ENCODE data around the gene IGSF21.

The IGSF21 gene

GRCh38 chr1:18064534-18064933, 43.1 kb upstream of the IGSF21 start:
- Mint-ChIP-seq H3K27me3 (ENCODE audit: low read depth) (peaks cover 67% of the 10 kb centered on the region), H3K36me3 (ENCODE audit: low read depth) (no peaks in the 10 kb centered on the region), H3K4me3 (no peak overlapping the region), H3K4me1 (no peaks in the 10 kb centered on the region), H3K27ac (no peak overlapping the region), H3K9me3 (peaks cover 2% of the 10 kb centered on the region)
- TF ChIP-seq CTCF (IDR thresholded peaks at IDR 0.05; ENCODE audit: unreplicated experiment in 3 of 3), result no peak

- no peak for TF ChIP-seq CTCF (IDR thresholded peaks at IDR 0.05; ENCODE audit: unreplicated experiment in 3 of 3)
- Mint-ChIP-seq H3K27ac (no peak overlapping the region), H3K27me3 (ENCODE audit: low read depth) (peaks cover 62% of the 10 kb centered on the region), H3K4me3 (no peak overlapping the region), H3K4me1 (no peaks in the 10 kb centered on the region), H3K9me3 (peaks cover 2% of the 10 kb centered on the region), H3K36me3 (ENCODE audit: low read depth) (no peaks in the 10 kb centered on the region)
Observed at GRCh38 chr1:18066576-18066975, 41.0 kb upstream of the IGSF21 start.

GRCh38 chr1:18069903-18070302, 37.7 kb upstream of the IGSF21 start:
- Mint-ChIP-seq H3K27ac (no peak overlapping the region), H3K4me1 (peaks cover 10% of the 10 kb centered on the region), H3K4me3 (no peak overlapping the region), H3K27me3 (ENCODE audit: low read depth) (peaks cover 66% of the 10 kb centered on the region), H3K36me3 (ENCODE audit: low read depth) (no peaks in the 10 kb centered on the region), H3K9me3 (no peaks in the 10 kb centered on the region)
- TF ChIP-seq CTCF (IDR thresholded peaks at IDR 0.05; ENCODE audit: unreplicated experiment in 3 of 3), result no peak

- H3K36me3 Mint-ChIP-seq (ENCODE audit: low read depth), result no peaks in the 10 kb centered on the region
- H3K4me1 Mint-ChIP-seq, result peaks cover 10% of the 10 kb centered on the region
- TF ChIP-seq CTCF (IDR thresholded peaks at IDR 0.05; ENCODE audit: unreplicated experiment in 3 of 3), result no peak
- no peaks in the 10 kb centered on the region for H3K9me3 Mint-ChIP-seq
- peaks cover 66% of the 10 kb centered on the region for H3K27me3 Mint-ChIP-seq (ENCODE audit: low read depth)
- H3K27ac Mint-ChIP-seq, result peak overlapping the region in 1 of 3 experiments; percentile 8
- peak overlapping the region in 1 of 3 experiments; percentile 2 for H3K4me3 Mint-ChIP-seq
Observed at GRCh38 chr1:18072066-18072465, 35.5 kb upstream of the IGSF21 start.

GRCh38 chr1:18073066-18073642, 34.4 kb upstream of the IGSF21 start:
- H3K27ac Mint-ChIP-seq, result no peak overlapping the region
- no peak for TF ChIP-seq CTCF (IDR thresholded peaks at IDR 0.05; ENCODE audit: unreplicated experiment in 3 of 3)
- H3K4me3 Mint-ChIP-seq, result no peak overlapping the region
- no peaks in the 10 kb centered on the region for H3K36me3 Mint-ChIP-seq (ENCODE audit: low read depth)
- H3K4me1 Mint-ChIP-seq, result peaks cover 15% of the 10 kb centered on the region
- peaks cover 67% of the 10 kb centered on the region for H3K27me3 Mint-ChIP-seq (ENCODE audit: low read depth)
- no peaks in the 10 kb centered on the region for H3K9me3 Mint-ChIP-seq

- H3K27ac Mint-ChIP-seq, result no peak overlapping the region
- peaks cover 28% of the 10 kb centered on the region for H3K4me1 Mint-ChIP-seq
- H3K9me3 Mint-ChIP-seq, result no peaks in the 10 kb centered on the region
- TF ChIP-seq CTCF (IDR thresholded peaks at IDR 0.05; ENCODE audit: unreplicated experiment in 3 of 3), result no peak
- no peaks in the 10 kb centered on the region for H3K36me3 Mint-ChIP-seq (ENCODE audit: low read depth)
- peaks cover 75% of the 10 kb centered on the region for H3K27me3 Mint-ChIP-seq (ENCODE audit: low read depth)
- H3K4me3 Mint-ChIP-seq, result no peak overlapping the region
Observed at GRCh38 chr1:18077657-18078215, 29.9 kb upstream of the IGSF21 start.

All from nephron (organoid).